Measurements from ENCODE around the gene TDRD9. TPM values are rescaled to one million over a fixed set of nuclear protein-coding genes. Genes with fewer than 3 reads are reported as not detected.
A peak's percentile ranks its signal among the peaks of the same experiment; 100 is the strongest.

TDRD9 gene
- not detected for total RNA-seq (ENCODE audit: unreplicated experiment)
- long read RNA-seq = 0 reads

- no peaks in the 10 kb centered on the region for H3K9me3 Mint-ChIP-seq (ENCODE audit: unreplicated experiment)
- H3K4me3 Mint-ChIP-seq (ENCODE audit: unreplicated experiment) = no peak within 1 kb of the TSS
- H3K36me3 Mint-ChIP-seq (ENCODE audit: low read depth, unreplicated experiment) = no peaks in the 10 kb centered on the region
- H3K27me3 Mint-ChIP-seq (ENCODE audit: unreplicated experiment) = peaks cover 2% of the 10 kb centered on the region
- peak within 1 kb of the TSS; percentile 41 for H3K27ac Mint-ChIP-seq (ENCODE audit: unreplicated experiment)
- DNase-seq (ENCODE audit: low spot score) = no peak
- no peak for TF ChIP-seq CTCF (IDR thresholded peaks at IDR 0.05; ENCODE audit: unreplicated experiment)
- H3K4me1 Mint-ChIP-seq (ENCODE audit: unreplicated experiment) = peaks cover 16% of the 10 kb centered on the region
These were observed at the start of gene TDRD9 for GRCh38 chr14:103928011-103928890. TDRD9 (plus strand) TSS chr14:103928456; CDS start chr14:103928510, 54 bp downstream.

- Mint-ChIP-seq H3K4me3 (ENCODE audit: unreplicated experiment) (no peak overlapping the region), H3K27me3 (ENCODE audit: unreplicated experiment) (peaks cover 4% of the 10 kb centered on the region), H3K9me3 (ENCODE audit: unreplicated experiment) (no peaks in the 10 kb centered on the region), H3K27ac (ENCODE audit: unreplicated experiment) (no peak overlapping the region), H3K36me3 (ENCODE audit: low read depth, unreplicated experiment) (no peaks in the 10 kb centered on the region), H3K4me1 (ENCODE audit: unreplicated experiment) (peaks cover 15% of the 10 kb centered on the region)
- no peak for DNase-seq (ENCODE audit: low spot score)
- TF ChIP-seq CTCF (IDR thresholded peaks at IDR 0.05; ENCODE audit: unreplicated experiment) = no peak
These were observed 49.1 kb upstream of the TDRD9 start for GRCh38 chr14:103879118-103879569.

GRCh38 chr14:103879570-103880347, 48.5 kb upstream of the TDRD9 start:
- peaks cover 4% of the 10 kb centered on the region for H3K27me3 Mint-ChIP-seq (ENCODE audit: unreplicated experiment)
- H3K27ac Mint-ChIP-seq (ENCODE audit: unreplicated experiment) = no peak overlapping the region
- H3K4me3 Mint-ChIP-seq (ENCODE audit: unreplicated experiment) = no peak overlapping the region
- peak; percentile 34 for DNase-seq (ENCODE audit: low spot score)
- H3K4me1 Mint-ChIP-seq (ENCODE audit: unreplicated experiment) = peaks cover 11% of the 10 kb centered on the region
- no peaks in the 10 kb centered on the region for H3K36me3 Mint-ChIP-seq (ENCODE audit: low read depth, unreplicated experiment)
- no peaks in the 10 kb centered on the region for H3K9me3 Mint-ChIP-seq (ENCODE audit: unreplicated experiment)
- no peak for TF ChIP-seq CTCF (IDR thresholded peaks at IDR 0.05; ENCODE audit: unreplicated experiment)

GRCh38 chr14:103880348-103881267, 47.6 kb upstream of the TDRD9 start:
- TF ChIP-seq CTCF (IDR thresholded peaks at IDR 0.05; ENCODE audit: unreplicated experiment) = no peak
- Mint-ChIP-seq H3K9me3 (ENCODE audit: unreplicated experiment) (no peaks in the 10 kb centered on the region), H3K4me3 (ENCODE audit: unreplicated experiment) (no peak overlapping the region), H3K36me3 (ENCODE audit: low read depth, unreplicated experiment) (no peaks in the 10 kb centered on the region), H3K27me3 (ENCODE audit: unreplicated experiment) (peaks cover 4% of the 10 kb centered on the region), H3K4me1 (ENCODE audit: unreplicated experiment) (peaks cover 7% of the 10 kb centered on the region), H3K27ac (ENCODE audit: unreplicated experiment) (no peak overlapping the region)
- no peak for DNase-seq (ENCODE audit: low spot score)
